Sigmoid colon (tissue), 7 donors: Measurements from ENCODE around the gene ERVH48-1. TPM values are rescaled to one million over a fixed set of nuclear protein-coding genes. Genes with fewer than 3 reads are reported as not detected.

Source experiments
- DNase-seq: peaks from one replicate; pipeline ENCODE4 v3.0.0-alpha.2; 2019
- H3K27ac ChIP-seq, 4 donors: fragments of 200-600 bp; sonication (generic); one replicate each; pipeline ENCODE4 v1.5.1; 2016 to 2019; ENCODE audit warnings: mild to moderate bottlenecking in 1 of 4
- H3K27me3 ChIP-seq, 3 donors: fragments of 200-600 bp; sonication (generic); one replicate each; pipeline ENCODE4 v1.5.1; 2019; ENCODE audit warnings: mild to moderate bottlenecking in 1 of 3
- H3K36me3 ChIP-seq, 4 donors: fragments of 200-600 bp; sonication (generic); one replicate each; pipeline ENCODE4 v1.5.1; 2016 to 2019
- H3K4me1 ChIP-seq, 4 donors: fragments of 200-600 bp; sonication (generic); one replicate each; pipeline ENCODE4 v1.5.1; 2017 to 2019
- H3K4me3 ChIP-seq, 4 donors: fragments of 200-600 bp; sonication (generic); one replicate each; pipeline ENCODE4 v1.5.1; 2017 to 2019; ENCODE audit warnings: mild to moderate bottlenecking in 2 of 4, moderate library complexity in 1 of 4
- H3K9me3 ChIP-seq, 4 donors: fragments of 200-600 bp in 3 of 4; sonication (generic) in 3 of 4; one replicate each; pipeline versions ENCODE4 v1.5.1 to v1.6.1; 2013 to 2019
- CTCF ChIP-seq, 4 experiments: fragments of 450-650 bp in 3 of 4; fragments of 200-600 bp in 1 of 4; IDR thresholded peaks; one replicate each; pipeline ENCODE4 v1.5.1; 2016 to 2019; ENCODE audit warnings: antibody characterized with exemption in 4 of 4, mild to moderate bottlenecking in 3 of 4, moderate library complexity in 2 of 4
- EP300 ChIP-seq, 4 donors: sonication (generic); formaldehyde crosslinking; IDR thresholded peaks; one replicate each; pipeline ENCODE4 v1.6.1; 2017; ENCODE audit warnings: antibody characterized with exemption in 4 of 4
- POLR2A ChIP-seq, 2 donors: fragments of 450-650 bp; IDR thresholded peaks; one replicate each; pipeline ENCODE4 v1.6.1; 2016; ENCODE audit warnings: antibody characterized with exemption in 2 of 2, mild to moderate bottlenecking in 2 of 2, moderate library complexity in 2 of 2
- POLR2AphosphoS5 ChIP-seq, 4 donors: sonication (generic); formaldehyde crosslinking; IDR thresholded peaks; one replicate each; pipeline ENCODE4 v1.6.1; 2017; ENCODE audit warnings: antibody characterized with exemption in 4 of 4
- WGBS, 2 donors: extraction: QIAGEN DNeasy Blood & Tissue Kit; methylation state at CpG; one replicate each; pipeline ENCODE4 v1.1.7; 2013; 5-methylcytosine and 5-hydroxymethylcytosine counted together
- intact Hi-C: fragments of 100-400 bp; cut with DNase I; formaldehyde crosslinking; loops from one replicate; pipeline ENCODE4 v1.15.1; 2023
- polyA plus RNA-seq, 3 donors: library from polyadenylated mRNA; stranded (reverse); fragments of 200-250 nt; gene quantifications; one replicate each; pipeline ENCODE4 v1.2.3, GENCODE V29; 2013
- small RNA-seq, 3 donors: library from RNA; depleted of rRNA; stranded (forward); fragments of <200 nt; gene quantifications; one replicate each; pipeline ENCODE3, GENCODE V24; 2016
- total RNA-seq, 4 donors: library from RNA; depleted of rRNA; stranded (reverse); fragments of >200 nt; gene quantifications; one replicate each; pipeline ENCODE4 v1.1.0, GENCODE V29; 2016
- donor health status: healthy with polysubstance abuse.
- donor health status: Bipolar disorder and iron deficiency.
- donor health status: healthy.

The ERVH48-1 gene
- total and polyA plus RNA-seq, 7 donors = 0.07 TPM; not detected in 6

GRCh38 chr21:42873096-42873495 lies 52.3 kb downstream of the ERVH48-1 start:
- WGBS, 2 donors = 88 to 96% methylated on average over 7 of the region's 7 CpGs
- TF ChIP-seq POLR2AphosphoS5 (IDR thresholded peaks at IDR 0.05) = no peak
- TF ChIP-seq POLR2A (IDR thresholded peaks at IDR 0.05) = no peak
- TF ChIP-seq EP300 (IDR thresholded peaks at IDR 0.05) = no peak
- no peak for TF ChIP-seq CTCF (IDR thresholded peaks at IDR 0.05)
- DNase-seq = no peak
- H3K4me3 ChIP-seq = no peak overlapping the region
- no peaks in the 10 kb centered on the region for H3K9me3 ChIP-seq
- peaks cover 20 to 78% (median 39%) of the 10 kb centered on the region in 4 donors for H3K36me3 ChIP-seq
- no peaks in the 10 kb centered on the region for H3K27me3 ChIP-seq
- H3K27ac ChIP-seq = no peak overlapping the region
- H3K4me1 ChIP-seq = peaks cover 0 to 5% (median 3%) of the 10 kb centered on the region in 4 donors
- intact Hi-C loops = no loop called here

DNA sequence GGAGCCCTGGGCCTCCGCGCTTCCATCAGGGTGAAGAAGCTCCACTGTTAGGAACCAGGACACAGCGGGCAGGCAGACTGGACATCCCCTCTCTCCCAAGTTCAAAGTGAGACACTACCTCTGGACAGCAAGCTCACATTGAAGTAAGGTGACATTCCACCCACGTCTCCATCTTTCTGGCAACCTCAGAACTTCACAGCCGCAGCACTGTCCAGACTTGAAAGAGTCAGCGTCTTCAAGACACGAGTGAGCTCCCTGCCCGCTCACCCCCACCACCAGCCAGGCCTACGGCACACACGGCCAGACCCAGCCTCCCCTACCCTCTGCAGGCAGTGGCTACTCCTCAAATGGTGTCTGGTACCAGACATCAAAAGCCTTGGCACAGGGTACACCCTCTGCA lies 57.2 kb downstream of the ERVH48-1 start:
- Histone ChIP-seq H3K27me3 (no peaks in the 10 kb centered on the region), H3K9me3 (no peaks in the 10 kb centered on the region), H3K4me1 (no peaks in the 10 kb centered on the region), H3K4me3 (no peak overlapping the region), H3K36me3 (peaks cover 17 to 68% (median 33%) of the 10 kb centered on the region in 4 donors), H3K27ac (no peak overlapping the region)
- no peak for DNase-seq
- TF ChIP-seq CTCF (IDR thresholded peaks at IDR 0.05) = no peak
- no peak for TF ChIP-seq EP300 (IDR thresholded peaks at IDR 0.05)
- no peak for TF ChIP-seq POLR2A (IDR thresholded peaks at IDR 0.05)
- TF ChIP-seq POLR2AphosphoS5 (IDR thresholded peaks at IDR 0.05) = no peak
- WGBS, 2 donors = 95 to 96% methylated on average over 10 of the region's 10 CpGs
- intact Hi-C loops = no loop called here

Small RNA genes lying within 50 kb of the gene (small RNA-seq; reads per million reads assigned to genes)
- 0 reads per million in 3 donors for gene MIR5692B

Other genes with a start within 250 kb of the ERVH48-1 start
- 10 to 100 TPM in 1 of 4 donors, 1 to 10 TPM in 3; 2.8 to 18.3 (median 4.7) TPM for gene WDR4, start 46.1 kb downstream of the ERVH48-1 start, total RNA-seq
- gene WDR4, start 46.1 kb downstream of the ERVH48-1 start, polyA plus RNA-seq = 10 to 100 TPM in 1 of 3 donors, 1 to 10 TPM in 2; 3.7 to 23.5 (median 4.2) TPM
- gene NDUFV3, start 32.3 kb downstream of the ERVH48-1 start, total RNA-seq = 10 to 100 TPM; 53.5 to 67.6 (median 60.7) TPM
- 10 to 100 TPM; 15.0 to 22.6 (median 15.7) TPM for gene NDUFV3, start 32.3 kb downstream of the ERVH48-1 start, polyA plus RNA-seq
- 10 to 100 TPM in 3 of 4 donors, 1 to 10 TPM in 1; 9.6 to 19.4 (median 14.0) TPM for gene PKNOX1, start 48.9 kb upstream of the ERVH48-1 start, total RNA-seq
- gene PKNOX1, start 48.9 kb upstream of the ERVH48-1 start, polyA plus RNA-seq = 1 to 10 TPM; 3.6 to 8.5 (median 8.1) TPM
- gene CBS, start 150.2 kb upstream of the ERVH48-1 start, total RNA-seq = 10 to 100 TPM in 2 of 4 donors, 1 to 10 TPM in 2; 8.2 to 16.0 (median 10.1) TPM
- gene CBS, start 150.2 kb upstream of the ERVH48-1 start, polyA plus RNA-seq = 1 to 10 TPM; 7.5 to 9.6 (median 8.8) TPM
- gene U2AF1, start 181.9 kb upstream of the ERVH48-1 start, total RNA-seq = 10 to 100 TPM; 42.3 to 51.0 (median 46.1) TPM
- gene U2AF1, start 181.9 kb upstream of the ERVH48-1 start, polyA plus RNA-seq = 100 to 1,000 TPM in 1 of 3 donors, 10 to 100 TPM in 2; 37.2 to 104 (median 41.4) TPM
- gene CRYAA, start 243.4 kb upstream of the ERVH48-1 start, total RNA-seq = not detected
- not detected for gene CRYAA, start 243.4 kb upstream of the ERVH48-1 start, polyA plus RNA-seq